CD4-positive, alpha-beta T cell treated with Interleukin-17A for 1 hour (primary cell): ENCODE measurements around the gene PPL.
"Not testable (repeated sequence)": the region's sequence is repeated elsewhere in the genome, so short reads cannot be mapped to it uniquely, and the experiment has no call there.

Source experiments
- DNase-seq: peaks from one replicate; pipeline ENCODE4 v3.0.0-alpha.2; 2020

PPL gene

DNA sequence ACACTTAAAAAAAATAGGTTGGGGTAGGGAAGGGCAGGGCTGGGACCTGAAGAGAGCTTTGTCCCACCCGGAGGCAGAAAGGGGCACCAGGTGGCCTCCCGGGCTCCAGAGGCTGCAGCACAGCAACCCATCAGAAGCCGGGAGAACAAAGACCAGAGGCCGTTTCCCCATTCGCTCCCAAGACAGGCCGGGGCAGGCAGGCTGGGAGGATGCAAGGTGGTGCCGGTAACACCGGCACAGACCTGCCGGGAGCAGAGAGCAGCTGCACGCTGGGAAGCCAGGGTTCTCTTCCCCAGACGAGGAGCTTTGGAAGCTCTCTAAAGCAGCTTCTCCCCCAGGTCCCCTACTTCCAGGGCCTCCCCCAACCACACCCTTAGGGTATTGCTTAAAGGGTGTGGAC is 5.6 kb downstream of the PPL start:
- DNase-seq: no peak

DNA sequence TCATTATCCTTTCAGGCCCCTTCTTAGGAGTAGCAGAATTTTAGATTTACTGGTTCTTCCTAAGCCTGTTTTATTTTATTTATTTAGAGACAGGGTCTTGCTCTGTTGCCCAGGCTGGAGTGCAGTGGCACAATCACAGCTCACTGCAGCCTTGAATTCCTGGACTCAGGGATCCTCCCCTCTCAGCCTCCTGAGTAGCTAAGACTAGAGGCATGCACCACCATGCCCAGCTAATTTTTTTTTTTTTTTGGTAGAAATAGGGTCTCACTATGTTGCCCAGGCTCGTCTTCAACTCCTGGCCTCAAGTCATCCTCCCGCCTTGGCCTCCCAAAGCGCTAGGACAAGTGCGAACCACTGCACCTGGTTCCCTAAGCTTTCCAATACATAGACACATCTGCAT is 7.3 kb downstream of the PPL start:
- not testable (repeated sequence) for DNase-seq

DNA sequence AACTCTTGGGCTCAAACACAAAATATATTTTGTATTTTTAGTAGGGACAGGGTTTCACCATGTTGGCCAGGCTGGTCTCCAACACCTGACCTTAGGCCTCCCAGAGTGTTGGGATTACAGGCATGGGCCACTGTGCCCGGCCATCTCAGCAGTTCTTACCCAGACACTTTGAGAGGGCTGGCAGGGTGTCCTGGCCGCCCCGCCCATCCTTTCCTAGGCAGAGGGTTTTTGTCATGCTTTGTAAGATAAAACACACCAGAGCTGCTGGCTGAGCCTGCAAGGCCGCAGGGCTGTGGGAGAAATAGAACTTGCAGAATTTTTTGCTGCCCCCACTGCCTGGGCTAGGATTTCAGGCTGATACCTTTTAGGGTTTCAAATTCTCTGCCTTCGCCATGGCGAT is 8.7 kb downstream of the PPL start:
- no peak for DNase-seq

DNA sequence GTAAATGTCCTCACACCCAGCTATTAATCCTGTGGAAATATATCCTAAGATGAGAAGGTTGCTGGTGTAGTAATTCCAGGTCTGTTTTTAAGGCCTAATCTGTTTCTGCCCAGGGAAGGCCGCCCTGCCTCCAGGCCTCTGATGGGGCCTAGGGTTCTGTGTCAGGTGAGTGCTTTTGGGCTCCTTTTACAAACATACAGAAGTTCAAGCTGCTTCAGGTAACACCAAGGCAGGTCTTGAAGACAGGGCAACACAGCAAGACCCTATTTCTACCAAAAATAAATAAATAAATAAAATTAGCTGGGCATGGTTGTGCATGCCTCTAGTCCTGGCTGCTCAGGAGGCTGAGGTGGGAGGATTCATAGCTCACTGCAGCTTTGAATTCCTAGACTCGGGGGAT is 9.3 kb downstream of the PPL start:
- DNase-seq: no peak

GRCh38 chr16:4926928-4927327 is 10.0 kb downstream of the PPL start:
- no peak for DNase-seq

DNA sequence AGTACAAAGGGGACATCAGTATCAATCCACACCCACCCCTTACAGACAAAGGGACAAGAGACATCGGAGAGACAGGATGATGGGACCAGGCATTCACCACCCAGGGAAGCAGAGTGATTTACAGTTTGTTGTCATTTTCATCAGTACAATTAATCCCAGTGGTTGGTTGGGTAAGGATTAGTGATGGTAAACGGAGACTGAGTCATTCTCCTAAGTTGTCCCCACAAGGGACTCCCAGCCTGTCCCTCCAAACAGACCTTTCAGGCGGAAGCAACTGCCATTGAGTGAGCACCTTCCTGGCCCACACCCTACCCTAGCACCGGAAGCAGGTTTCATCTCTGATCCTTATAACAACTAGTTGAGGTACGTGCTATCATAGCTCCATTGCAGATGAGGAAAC is 11.2 kb downstream of the PPL start:
- no peak for DNase-seq

GRCh38 chr16:4925293-4925607 is 11.7 kb downstream of the PPL start:
- no peak for DNase-seq

DNA sequence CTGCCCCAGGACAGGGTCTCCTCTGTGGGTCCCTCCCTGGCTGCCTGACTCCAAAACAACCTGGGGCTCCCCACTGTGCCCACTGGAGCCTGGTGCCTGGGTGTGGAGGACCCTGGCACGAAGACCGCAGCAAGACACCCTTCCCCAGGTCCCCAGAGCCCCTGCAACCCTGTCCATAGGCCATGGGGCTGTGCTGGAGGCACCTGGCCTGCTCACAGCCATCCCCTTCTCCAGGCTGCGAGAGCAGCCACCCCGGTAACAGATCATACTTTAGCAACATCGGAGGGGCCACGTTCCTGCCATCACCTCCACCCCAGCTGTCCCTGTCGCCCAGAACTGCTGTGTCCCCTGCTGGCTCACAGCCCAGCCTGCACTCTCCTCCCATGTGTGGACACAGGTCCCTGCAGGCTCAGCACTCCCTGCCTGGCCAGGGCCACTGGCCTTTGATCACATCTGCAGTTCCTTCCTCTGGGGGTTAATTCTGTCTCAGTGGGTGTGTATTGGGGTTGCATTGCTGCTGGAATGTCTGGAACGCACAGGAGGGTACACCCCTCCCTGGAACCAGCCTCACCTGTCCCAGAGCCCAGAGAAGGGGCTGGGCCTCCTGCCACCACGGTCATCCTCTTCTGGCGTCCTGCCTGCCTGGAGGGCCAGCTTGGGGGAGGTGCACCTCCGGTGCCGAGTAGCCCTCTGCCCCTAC is 12.2 kb downstream of the PPL start:
- DNase-seq: no peak

DNA sequence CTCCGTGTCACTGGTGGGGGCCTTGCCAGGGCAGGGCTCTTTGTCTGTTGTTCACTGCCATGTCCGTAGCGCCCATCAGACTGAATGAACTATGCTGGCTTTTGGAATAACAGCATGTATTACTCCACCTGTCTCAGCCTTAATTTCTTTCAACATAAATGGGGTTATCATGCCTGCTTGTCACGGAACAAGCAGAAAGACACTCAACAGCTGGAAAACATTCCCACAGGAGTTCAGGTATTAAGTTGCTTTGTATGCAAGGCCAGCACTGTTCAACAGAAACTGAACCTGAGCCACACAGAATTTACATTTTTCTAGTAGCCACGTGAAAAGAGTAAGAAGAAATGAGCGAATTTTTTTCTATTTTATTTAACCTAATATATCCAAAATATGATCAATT is 13.1 kb downstream of the PPL start:
- DNase-seq: no peak

- no peak for DNase-seq
These were observed 14.1 kb downstream of the PPL start for GRCh38 chr16:4922721-4923342.

GRCh38 chr16:4920826-4921225 is 16.1 kb downstream of the PPL start:
- DNase-seq: no peak

DNA sequence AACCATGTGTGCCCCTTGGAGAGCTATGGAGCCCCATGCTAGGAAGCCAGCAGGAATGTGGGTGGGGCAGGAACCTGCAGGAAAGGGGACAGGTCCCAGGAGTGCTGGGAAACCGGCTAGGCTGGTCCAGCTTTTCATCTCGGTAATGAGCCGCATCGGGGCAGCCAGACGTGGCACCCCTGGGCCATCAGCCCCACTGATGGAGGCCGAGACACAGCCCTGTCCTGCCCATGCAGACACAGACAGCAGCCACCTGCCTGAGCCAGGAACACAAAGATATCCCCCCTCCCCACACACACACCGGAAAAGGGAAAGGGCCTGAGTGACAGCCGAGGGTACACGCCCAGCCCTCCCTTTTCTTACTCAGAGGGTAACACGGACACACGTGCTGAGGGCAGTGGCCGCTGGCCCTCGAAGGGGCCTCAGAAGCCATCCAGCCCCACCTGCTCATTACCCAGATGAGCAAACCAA is 18.1 kb downstream of the PPL start:
- no peak for DNase-seq

DNA sequence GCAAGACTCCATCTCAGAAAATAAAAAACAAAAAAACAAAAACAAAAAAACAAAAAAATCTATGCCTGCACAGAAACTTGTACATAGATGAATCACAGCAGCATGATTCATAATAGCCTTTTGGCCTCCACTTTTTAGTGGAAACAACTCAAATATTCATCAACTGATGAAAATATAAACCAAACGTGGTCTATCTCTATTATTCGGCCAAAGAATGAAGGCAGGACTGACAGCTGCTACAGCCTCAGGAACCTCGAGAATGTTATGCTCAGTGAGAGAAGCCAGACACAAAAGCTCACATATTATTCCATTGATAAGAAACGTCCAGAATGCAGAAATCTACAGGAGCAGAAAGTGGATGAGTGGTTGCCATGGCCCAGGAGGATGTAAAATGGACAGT is 19.8 kb downstream of the PPL start:
- no peak for DNase-seq

- DNase-seq: no peak
These were observed 21.7 kb downstream of the PPL start for GRCh38 chr16:4915226-4915761.

- no peak for DNase-seq
These were observed 22.3 kb downstream of the PPL start for GRCh38 chr16:4914528-4915225.

DNA sequence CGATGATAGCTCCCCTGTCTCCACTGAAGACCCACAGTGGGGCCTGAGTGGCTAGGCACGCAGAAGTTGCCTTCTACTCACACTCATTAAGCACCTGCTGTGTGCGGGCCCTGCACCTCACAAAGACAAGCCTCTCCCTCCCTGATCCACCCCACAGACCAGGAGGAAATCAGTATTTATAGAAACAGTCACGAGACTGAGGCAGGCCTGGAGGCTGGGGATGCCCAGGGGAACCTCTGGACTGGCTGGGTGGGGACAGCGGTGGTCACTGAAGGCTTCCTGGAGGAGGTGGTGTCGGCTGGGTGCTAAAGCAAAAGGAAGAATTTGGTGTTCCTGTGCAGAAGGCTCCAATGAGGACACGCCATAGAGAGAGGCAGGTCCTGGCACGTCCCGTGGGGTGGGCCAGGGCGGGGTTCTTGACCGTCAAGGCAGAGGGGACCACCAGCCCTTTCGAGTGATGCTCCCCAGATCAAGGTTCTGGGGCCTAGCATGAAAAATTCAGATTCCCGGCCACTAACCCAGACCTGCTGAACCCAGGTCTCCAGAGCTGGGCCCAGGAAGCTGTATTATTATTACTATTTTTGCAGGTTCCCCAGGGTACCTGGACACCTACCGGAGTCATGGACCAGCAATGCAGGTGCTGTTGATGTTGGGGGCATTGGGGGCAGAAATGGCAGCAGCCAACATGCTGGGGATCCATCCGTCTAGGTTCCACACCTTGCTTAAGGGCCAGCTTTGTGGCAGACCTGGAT is 23.0 kb downstream of the PPL start:
- no peak for DNase-seq

DNA sequence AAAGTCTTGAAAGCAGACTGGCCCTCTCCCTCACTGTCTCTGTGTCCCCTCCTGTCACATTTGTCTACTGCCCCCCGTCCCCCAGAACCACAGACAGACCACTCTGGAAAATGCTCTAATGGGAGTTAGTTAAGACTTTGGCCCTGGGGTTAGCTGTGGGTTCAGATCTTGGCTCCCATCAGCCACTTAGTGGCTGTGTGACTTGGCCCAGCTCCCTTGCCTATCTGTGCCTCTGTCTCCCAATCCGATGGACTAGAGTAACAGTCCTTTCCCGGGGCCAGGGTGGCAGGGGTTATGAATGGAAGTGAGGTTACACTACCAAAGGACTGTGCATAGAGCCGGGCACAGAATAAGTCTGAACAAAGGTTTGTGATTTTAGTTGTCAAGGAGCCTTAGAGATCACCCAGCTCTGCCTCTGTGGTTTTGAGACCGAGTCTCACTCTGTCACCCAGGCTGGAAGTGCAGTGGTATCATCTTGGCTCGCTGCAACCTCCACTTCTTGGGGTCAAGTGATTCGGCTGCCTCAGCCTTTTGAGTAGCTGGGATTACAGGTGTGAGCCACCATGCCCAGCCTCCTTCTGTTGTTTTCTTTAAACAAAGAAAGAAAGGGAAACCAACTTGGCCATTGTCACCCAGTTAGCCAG is 23.7 kb downstream of the PPL start:
- DNase-seq: no peak

GRCh38 chr16:4911970-4912386 is 25.0 kb downstream of the PPL start:
- no peak for DNase-seq

GRCh38 chr16:4910828-4911227 is 26.1 kb downstream of the PPL start:
- no peak for DNase-seq

GRCh38 chr16:4909825-4910224 is 27.1 kb downstream of the PPL start:
- DNase-seq: no peak

GRCh38 chr16:4908854-4909401 is 28.0 kb downstream of the PPL start:
- no peak for DNase-seq

DNA sequence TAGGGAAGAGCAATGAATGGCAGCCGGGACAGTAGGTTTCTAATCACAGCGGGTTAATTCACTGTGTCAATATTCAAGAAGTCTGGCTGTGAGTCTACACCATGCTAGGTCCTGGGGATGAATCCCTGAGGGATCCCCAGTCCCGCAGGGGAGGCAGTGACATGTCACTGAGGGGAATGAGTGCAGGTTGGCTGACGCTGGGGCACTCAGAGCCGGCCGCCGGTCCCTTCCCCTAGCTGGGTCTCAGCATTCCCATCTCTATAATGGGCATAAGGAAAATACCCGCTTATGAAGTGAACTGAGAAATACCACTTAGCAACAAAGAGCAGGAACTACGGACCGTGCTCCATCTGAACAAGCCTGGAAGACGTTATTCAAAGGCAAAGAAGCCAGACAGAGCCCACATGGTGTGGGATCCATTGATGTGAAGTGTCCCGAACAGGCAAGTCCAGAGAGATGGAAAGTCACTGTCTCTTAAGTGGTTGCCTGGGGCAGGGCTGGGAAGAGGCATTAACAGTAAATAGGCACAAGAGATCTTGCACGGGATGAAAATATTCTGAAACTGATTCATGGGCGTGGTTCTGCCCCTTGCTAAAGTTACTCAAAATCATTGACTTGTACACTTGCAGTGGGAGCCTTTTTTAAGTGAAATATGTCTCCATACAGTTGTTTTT is 31.9 kb downstream of the PPL start:
- DNase-seq: no peak
